ENCODE data around the gene BCL2L12.
"Not testable (repeated sequence)": the region's sequence is repeated elsewhere in the genome, so short reads cannot be mapped to it uniquely, and the experiment has no call there.

Gene BCL2L12

GRCh38 chr19:49713236-49713845 lies 47.6 kb downstream of the BCL2L12 start:
- no peak for DNase-seq

DNA sequence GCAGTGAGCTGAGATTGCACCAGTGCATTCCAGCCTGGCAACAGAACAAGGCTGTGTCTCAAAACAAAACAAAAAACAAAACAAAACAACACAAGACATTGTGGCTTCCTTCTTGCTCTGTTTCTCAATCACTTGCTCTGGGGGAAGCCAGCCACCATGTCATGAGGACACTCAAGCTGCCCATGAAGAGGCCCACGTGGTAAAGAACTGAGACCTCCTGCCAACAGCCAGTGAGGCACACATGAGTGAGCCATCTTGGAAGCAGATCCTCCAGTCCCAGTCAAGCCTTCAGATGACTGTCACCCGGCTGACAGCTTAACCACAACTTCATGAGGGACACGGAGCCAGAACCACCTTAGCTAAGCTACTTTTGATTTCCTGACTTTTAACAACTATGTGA lies 50.4 kb downstream of the BCL2L12 start:
- no peak for DNase-seq

DNA sequence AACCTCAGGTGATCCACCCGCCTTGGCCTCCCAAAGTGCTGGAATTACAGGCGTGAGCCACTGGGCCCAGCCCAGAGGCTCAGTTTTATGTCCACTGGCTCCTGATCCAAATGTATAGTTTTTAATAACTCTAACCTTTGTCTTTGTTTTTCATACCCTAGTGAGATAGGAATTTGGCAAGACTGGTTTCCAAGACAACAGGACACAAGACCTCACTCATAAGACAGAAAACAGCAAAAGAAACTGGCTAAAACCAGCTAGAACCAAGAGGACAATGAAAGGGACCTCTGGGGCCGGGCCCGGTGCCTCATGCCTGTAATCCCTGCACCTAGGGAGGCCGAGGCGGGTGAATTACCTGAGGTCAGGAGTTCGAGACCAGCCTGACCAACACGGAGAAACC lies 52.8 kb downstream of the BCL2L12 start:
- DNase-seq, result no peak

DNA sequence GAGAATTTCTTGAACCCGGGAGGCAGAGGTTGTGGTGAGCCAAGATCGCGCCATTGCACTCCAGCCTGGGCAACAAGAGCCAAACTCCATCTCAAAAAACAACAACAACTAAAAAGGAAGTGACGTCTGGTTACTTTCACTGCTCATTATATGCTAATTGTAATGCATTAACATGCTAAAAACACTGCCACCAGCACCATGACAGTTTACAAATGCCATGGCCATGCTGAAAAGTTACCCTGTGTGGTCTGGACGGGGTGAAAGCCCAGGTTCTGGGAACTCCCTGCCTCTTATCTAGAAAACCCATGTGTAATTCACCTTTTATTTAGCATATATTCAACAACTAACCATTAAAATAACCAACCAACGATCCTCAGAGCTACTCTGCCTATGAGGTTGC lies 53.3 kb downstream of the BCL2L12 start:
- no peak for DNase-seq

- DNase-seq, result not testable (repeated sequence)
Measured at GRCh38 chr19:49719420-49719819, 53.7 kb downstream of the BCL2L12 start.
